Measurements from ENCODE around the gene PINLYP. TPM values are rescaled to one million over a fixed set of nuclear protein-coding genes. Genes with fewer than 3 reads are reported as not detected.

PINLYP gene
- total RNA-seq, 1 experiment from 2014 or later, result 11.9 TPM

GRCh38 chr19:43620061-43621001, 44.7 kb downstream of the PINLYP start:
- Histone ChIP-seq H3T11ph (ENCODE audit: low read length) (no peak overlapping the region), H3K4me2 (ENCODE audit: insufficient read depth, insufficient read length, low read length) (peak overlapping the region; percentile 75), H2AFZ (ENCODE audit: low read length) (no peak overlapping the region), H2BK20ac (ENCODE audit: low read depth, low read length, poor library complexity, severe bottlenecking) (no peak overlapping the region), H3K27ac (ENCODE audit: insufficient read length, low read depth, low read length) (peak overlapping the region; percentile 24), H3K9ac (ENCODE audit: extremely low read depth, insufficient read length, low read length) (peak overlapping the region; percentile 12), H2AK5ac (ENCODE audit: insufficient read length, low read length) (no peak overlapping the region), H3K18ac (ENCODE audit: insufficient read length, low read depth, low read length) (peak overlapping the region; percentile 33), H3K4me1 (ENCODE audit: insufficient read depth, low read length) (no peaks in the 10 kb centered on the region; the same call in none of the 2 replicates), H4K5ac (ENCODE audit: insufficient read length, low read depth, low read length) (no peak overlapping the region), H2BK15ac (ENCODE audit: low read depth, low read length) (no peak overlapping the region), H3K9me3 (ENCODE audit: control insufficient read depth, low read depth, low read length) (no peaks in the 10 kb centered on the region), H3K79me2 (ENCODE audit: insufficient read depth, low read length) (no peaks in the 10 kb centered on the region), H4K91ac (ENCODE audit: insufficient read length, low read depth, low read length) (no peak overlapping the region), H3K4ac (ENCODE audit: low read depth, low read length) (no peak overlapping the region), H4K20me1 (ENCODE audit: control insufficient read depth, insufficient read depth, insufficient read length) (no peaks in the 10 kb centered on the region), H2BK120ac (ENCODE audit: low read depth, low read length, poor library complexity, severe bottlenecking) (no peak overlapping the region), H2BK5ac (ENCODE audit: insufficient read length, low read length) (no peak overlapping the region), H2BK12ac (ENCODE audit: insufficient read length, low read depth, low read length) (no peak overlapping the region), H3K14ac (ENCODE audit: insufficient read depth, low read length) (0 out of 2 replicates have a peak overlapping the region, but pooled peaks have one; percentile 67), H3K23me2 (ENCODE audit: insufficient read length, low read depth, low read length, poor library complexity, severe bottlenecking) (peaks cover 14% of the 10 kb centered on the region), H4K8ac (replicated peaks; ENCODE audit: insufficient read length, low read depth, low read length) (no peak overlapping the region), H3K79me1 (ENCODE audit: insufficient read depth, low read depth, low read length, poor library complexity, severe bottlenecking) (no peaks in the 10 kb centered on the region), H3K27me3 (ENCODE audit: insufficient read depth, low read length) (no peaks in the 10 kb centered on the region), H3K23ac (ENCODE audit: insufficient read length, low read depth, low read length) (no peak overlapping the region), H3K56ac (ENCODE audit: insufficient read length, low read depth, low read length) (peak overlapping the region; percentile 11)
- TF ChIP-seq CTCF (conservative IDR thresholded peaks at IDR 0.05), result no peak
- no peaks in the 10 kb centered on the region for H3K27me3 Mint-ChIP-seq (ENCODE audit: low read depth)
- peak overlapping the region; percentile 83 to 87 for H3K4me3 Mint-ChIP-seq
- peaks cover 9 to 17% (median 9%) of the 10 kb centered on the region in 3 experiments; a peak in 5 of 7 replicates for H3K36me3 Mint-ChIP-seq (ENCODE audit: insufficient read depth in 1 of 3, low read depth in 3 of 3)
- peaks cover 25 to 37% of the 10 kb centered on the region in 2 experiments for H3K4me1 Mint-ChIP-seq
- DNase-seq, result no peak
- peak overlapping the region; percentile 99 to 100 (median 100); a peak in 6 of 7 replicates for H3K27ac Mint-ChIP-seq
- no CpG with 5 or more reads among the region's 23 CpGs for WGBS (ENCODE audit: extremely low coverage, insufficient read length, low lambda C conversion rate)
- no peaks in the 10 kb centered on the region; a peak in 1 of 5 replicates for H3K9me3 Mint-ChIP-seq

All from H9 (cell line).